T-helper 17 cell (primary cell): ENCODE data around the gene CDH6. TPM values are rescaled to one million over a fixed set of nuclear protein-coding genes. Genes with fewer than 3 reads are reported as not detected.
"Not testable (repeated sequence)": the region's sequence is repeated elsewhere in the genome, so short reads cannot be mapped to it uniquely, and the experiment has no call there.

Experiments used
- ATAC-seq: fragments of 150-1000 bp; cut with Tn5 transposase; 2 replicates; pipeline ENCODE4 v1.10.0; 2021; ENCODE audit warnings: mild to moderate bottlenecking, moderate library complexity
- DNase-seq, 3 donors: peaks; one replicate each; pipeline versions ENCODE4 v3.0.0 to v3.0.0-alpha.2; 2020 to 2021
- H3K9me3 ChIP-seq: one replicate; pipeline ENCODE4 v1.7.0; 2013; ENCODE audit warnings: low read length, mild to moderate bottlenecking; ENCODE audit not compliant: control insufficient read depth, poor library complexity, severe bottlenecking
- H3K27ac Mint-ChIP-seq: one replicate; pipeline ENCODE4 v1.8.0; 2022; ENCODE audit warnings: mild to moderate bottlenecking, moderate library complexity, mixed read lengths
- H3K27me3 Mint-ChIP-seq: one replicate; pipeline ENCODE4 v1.8.0; 2022; ENCODE audit warnings: mixed read lengths
- H3K36me3 Mint-ChIP-seq: one replicate; pipeline ENCODE4 v1.8.0; 2022; ENCODE audit warnings: low read depth, mixed read lengths
- H3K4me1 Mint-ChIP-seq: one replicate; pipeline ENCODE4 v1.8.0; 2022; ENCODE audit warnings: mild to moderate bottlenecking, mixed read lengths
- H3K4me3 Mint-ChIP-seq: one replicate; pipeline ENCODE4 v1.8.0; 2022; ENCODE audit warnings: mild to moderate bottlenecking, moderate library complexity, mixed read lengths
- total RNA-seq, 4 donors: library from RNA in 2 of 4; stranded (reverse) in 2 of 4; gene quantifications; one replicate each; pipeline ENCODE4 v1.2.3 and lab custom pipeline; 2022 to 2026

Gene CDH6
- total RNA-seq, 2 donors from 2014 or later: 0.21 TPM; not detected in 1

GRCh38 chr5:31361234-31361633 is 167.7 kb downstream of the CDH6 start:
- H3K27ac Mint-ChIP-seq: no peak overlapping the region
- no peak overlapping the region for H3K4me3 Mint-ChIP-seq
- H3K4me1 Mint-ChIP-seq: no peaks in the 10 kb centered on the region
- no peaks in the 10 kb centered on the region for H3K36me3 Mint-ChIP-seq
- H3K9me3 ChIP-seq: no peaks in the 10 kb centered on the region
- H3K27me3 Mint-ChIP-seq: peaks cover 22% of the 10 kb centered on the region
- ATAC-seq (no peak), DNase-seq (no peak)

GRCh38 chr5:31361704-31362528 is 168.4 kb downstream of the CDH6 start:
- not testable (repeated sequence) for H3K4me1 Mint-ChIP-seq, H3K27ac Mint-ChIP-seq, H3K9me3 ChIP-seq, ATAC-seq, H3K4me3 Mint-ChIP-seq, H3K36me3 Mint-ChIP-seq, DNase-seq
- H3K27me3 Mint-ChIP-seq: peaks cover 23% of the 10 kb centered on the region

GRCh38 chr5:31362529-31362900 is 169.0 kb downstream of the CDH6 start:
- no peak overlapping the region for H3K27ac Mint-ChIP-seq
- no peak for DNase-seq
- no peak overlapping the region for H3K4me3 Mint-ChIP-seq
- no peak for ATAC-seq
- H3K4me1 Mint-ChIP-seq: no peaks in the 10 kb centered on the region
- no peaks in the 10 kb centered on the region for H3K9me3 ChIP-seq
- H3K36me3 Mint-ChIP-seq: no peaks in the 10 kb centered on the region
- peaks cover 23% of the 10 kb centered on the region for H3K27me3 Mint-ChIP-seq

GRCh38 chr5:31362931-31363568 is 169.6 kb downstream of the CDH6 start:
- H3K36me3 Mint-ChIP-seq: no peaks in the 10 kb centered on the region
- peaks cover 23% of the 10 kb centered on the region for H3K27me3 Mint-ChIP-seq
- H3K27ac Mint-ChIP-seq: no peak overlapping the region
- H3K4me1 Mint-ChIP-seq: no peaks in the 10 kb centered on the region
- H3K9me3 ChIP-seq: no peaks in the 10 kb centered on the region
- DNase-seq (no peak), ATAC-seq (no peak)
- H3K4me3 Mint-ChIP-seq: no peak overlapping the region

- Mint-ChIP-seq H3K27me3 (peaks cover 30% of the 10 kb centered on the region), H3K4me3 (no peak overlapping the region), H3K4me1 (no peaks in the 10 kb centered on the region), H3K36me3 (no peaks in the 10 kb centered on the region), H3K27ac (no peak overlapping the region)
- H3K9me3 ChIP-seq: no peaks in the 10 kb centered on the region
- ATAC-seq (no peak), DNase-seq (no peak)
These were observed 171.6 kb downstream of the CDH6 start for GRCh38 chr5:31364881-31365636.

GRCh38 chr5:31365776-31366175 is 172.3 kb downstream of the CDH6 start:
- H3K27me3 Mint-ChIP-seq: peaks cover 34% of the 10 kb centered on the region
- no peak overlapping the region for H3K27ac Mint-ChIP-seq
- DNase-seq (no peak), ATAC-seq (no peak)
- H3K9me3 ChIP-seq: no peaks in the 10 kb centered on the region
- no peaks in the 10 kb centered on the region for H3K4me1 Mint-ChIP-seq
- no peaks in the 10 kb centered on the region for H3K36me3 Mint-ChIP-seq
- H3K4me3 Mint-ChIP-seq: no peak overlapping the region

GRCh38 chr5:31366941-31367340 is 173.5 kb downstream of the CDH6 start:
- DNase-seq (no peak), ATAC-seq (no peak)
- no peaks in the 10 kb centered on the region for H3K9me3 ChIP-seq
- H3K4me3 Mint-ChIP-seq: no peak overlapping the region
- H3K36me3 Mint-ChIP-seq: no peaks in the 10 kb centered on the region
- no peak overlapping the region for H3K27ac Mint-ChIP-seq
- peaks cover 28% of the 10 kb centered on the region for H3K27me3 Mint-ChIP-seq
- H3K4me1 Mint-ChIP-seq: no peaks in the 10 kb centered on the region

- no peaks in the 10 kb centered on the region for H3K4me1 Mint-ChIP-seq
- H3K27ac Mint-ChIP-seq: no peak overlapping the region
- H3K4me3 Mint-ChIP-seq: no peak overlapping the region
- H3K9me3 ChIP-seq: no peaks in the 10 kb centered on the region
- DNase-seq (no peak), ATAC-seq (no peak)
- peaks cover 19% of the 10 kb centered on the region for H3K27me3 Mint-ChIP-seq
- no peaks in the 10 kb centered on the region for H3K36me3 Mint-ChIP-seq
These were observed 178.6 kb downstream of the CDH6 start for GRCh38 chr5:31372124-31372523.

- DNase-seq (no peak), ATAC-seq (no peak)
- Mint-ChIP-seq H3K4me3 (no peak overlapping the region), H3K27ac (no peak overlapping the region), H3K36me3 (no peaks in the 10 kb centered on the region), H3K27me3 (peaks cover 33% of the 10 kb centered on the region), H3K4me1 (no peaks in the 10 kb centered on the region)
- no peaks in the 10 kb centered on the region for H3K9me3 ChIP-seq
These were observed 182.7 kb downstream of the CDH6 start for GRCh38 chr5:31375999-31376720.

- H3K4me1 Mint-ChIP-seq: no peaks in the 10 kb centered on the region
- H3K27me3 Mint-ChIP-seq: peaks cover 41% of the 10 kb centered on the region
- DNase-seq: no peak
These were observed 183.9 kb downstream of the CDH6 start for GRCh38 chr5:31377274-31377946.

GRCh38 chr5:31378136-31378535 is 184.7 kb downstream of the CDH6 start:
- no peaks in the 10 kb centered on the region for H3K4me1 Mint-ChIP-seq
- ATAC-seq: no peak

More at GRCh38 chr5:31377274-31377946, 183.9 kb downstream of the CDH6 start:
- ATAC-seq: no peak
- no peaks in the 10 kb centered on the region for H3K36me3 Mint-ChIP-seq
- no peaks in the 10 kb centered on the region for H3K9me3 ChIP-seq
- H3K27ac Mint-ChIP-seq: no peak overlapping the region
- H3K4me3 Mint-ChIP-seq: no peak overlapping the region

More at GRCh38 chr5:31378136-31378535, 184.7 kb downstream of the CDH6 start:
- no peak overlapping the region for H3K27ac Mint-ChIP-seq
- H3K36me3 Mint-ChIP-seq: no peaks in the 10 kb centered on the region
- H3K27me3 Mint-ChIP-seq: peaks cover 45% of the 10 kb centered on the region
- no peak for DNase-seq
- H3K4me3 Mint-ChIP-seq: no peak overlapping the region
- no peaks in the 10 kb centered on the region for H3K9me3 ChIP-seq
